Upper lobe of left lung (tissue), 6 donors: ENCODE data around the gene MYG1. TPM values are rescaled to one million over a fixed set of nuclear protein-coding genes. Genes with fewer than 3 reads are reported as not detected.

ENCODE experiments used
- ATAC-seq, 2 donors: fragments of 200-7000 bp; cut with Tn5 transposase; one replicate each; pipeline ENCODE4 v1.9.1; 2022; ENCODE audit warnings: mild to moderate bottlenecking in 2 of 2, moderate library complexity in 2 of 2; ENCODE audit not compliant: low FRiP score in 2 of 2
- DNase-seq, 2 donors: peaks; one replicate each; pipeline ENCODE4 v3.0.0-alpha.2; 2019 to 2020
- H3K27ac ChIP-seq, 4 donors: fragments of 200-600 bp; sonication (generic); one replicate each; pipeline ENCODE4 v1.5.1; 2016 to 2019
- H3K27me3 ChIP-seq, 4 donors: fragments of 200-600 bp; sonication (generic); one replicate each; pipeline ENCODE4 v1.5.1; 2017 to 2019
- H3K36me3 ChIP-seq, 4 donors: fragments of 200-600 bp; sonication (generic); one replicate each; pipeline ENCODE4 v1.5.1; 2016 to 2019
- H3K4me1 ChIP-seq, 4 donors: fragments of 200-600 bp; sonication (generic); one replicate each; pipeline ENCODE4 v1.5.1; 2018 to 2019
- H3K4me3 ChIP-seq, 4 donors: fragments of 200-600 bp; sonication (generic); one replicate each; pipeline ENCODE4 v1.5.1; 2017 to 2019; ENCODE audit warnings: mild to moderate bottlenecking in 2 of 4, moderate library complexity in 1 of 4
- H3K9me3 ChIP-seq, 4 donors: fragments of 200-600 bp; sonication (generic); one replicate each; pipeline ENCODE4 v1.5.1; 2018 to 2019
- EP300 ChIP-seq, 4 donors: sonication (generic); formaldehyde crosslinking; IDR thresholded peaks; one replicate each; pipeline ENCODE4 v1.5.1; 2017; ENCODE audit warnings: antibody characterized with exemption in 4 of 4, control low read depth in 2 of 4
- POLR2A ChIP-seq, 4 donors: fragments of 450-650 bp; IDR thresholded peaks; one replicate each; pipeline ENCODE4 v1.5.1; 2016 to 2017; ENCODE audit warnings: antibody characterized with exemption in 4 of 4, mild to moderate bottlenecking in 2 of 4
- POLR2AphosphoS5 ChIP-seq, 2 donors: sonication (generic); formaldehyde crosslinking; IDR thresholded peaks; one replicate each; pipeline ENCODE4 v1.5.1; 2017; ENCODE audit warnings: antibody characterized with exemption in 2 of 2
- WGBS, 2 donors: methylation state at CpG; one replicate each; pipeline ENCODE4 v1.1.5; 2017 to 2018; 5-methylcytosine and 5-hydroxymethylcytosine counted together
- total RNA-seq, 6 donors: library from RNA; depleted of rRNA in 4 of 6; stranded (reverse); fragments of >200 nt in 4 of 6; gene quantifications; one replicate each; pipeline versions ENCODE4 v1.1.0 to v1.2.1, GENCODE V29; 2016 to 2021
- TF ChIP-seq, protein P1 (sequence below), 6 experiments: fragments of 450-650 bp in 4 of 6; fragments of 200-600 bp in 2 of 6; sonication (generic) in 2 of 6; IDR thresholded peaks; one replicate each; pipeline ENCODE4 v1.5.1; 2016 to 2019; ENCODE audit warnings: antibody characterized with exemption in 6 of 6
- donor health status: DM: no; HTN: no; CAD: no; lungs with moderate emphysema.
- donor health status: DM: no; HTN: yes; CAD: no; lungs with severe emphysema.

MYG1 gene
- total RNA-seq, 6 donors from 2014 or later, result 29.1 to 50.7 (median 34.8) TPM

GRCh38 chr12:53320352-53321195 is 21.1 kb downstream of the MYG1 start:
- TF ChIP-seq POLR2A (IDR thresholded peaks at IDR 0.05) (no peak), EP300 (IDR thresholded peaks at IDR 0.05) (no peak), POLR2AphosphoS5 (IDR thresholded peaks at IDR 0.05) (no peak)
- DNase-seq (no peak), ATAC-seq (no peak)
- Histone ChIP-seq H3K27me3 (no peaks in the 10 kb centered on the region), H3K4me3 (peak overlapping the region; percentile 59 to 84 (median 73)), H3K9me3 (no peaks in the 10 kb centered on the region), H3K36me3 (peaks cover 0 to 33% (median 17%) of the 10 kb centered on the region in 4 donors), H3K4me1 (peaks cover 23 to 37% (median 27%) of the 10 kb centered on the region in 4 donors), H3K27ac (peak overlapping the region; percentile 83 to 95 (median 88))
- 40 to 41% methylated on average over 10 of the region's 10 CpGs for WGBS, 2 donors

GRCh38 chr12:53324113-53324778 is 24.8 kb downstream of the MYG1 start:
- peak; percentile 60 to 82 for DNase-seq
- no peaks in the 10 kb centered on the region for H3K27me3 ChIP-seq

GRCh38 chr12:53324779-53325510 is 25.4 kb downstream of the MYG1 start:
- DNase-seq (peak; percentile 96), ATAC-seq (peak; percentile 91 to 92)
- TF ChIP-seq POLR2A (IDR thresholded peaks at IDR 0.05), result peak in 3 of 4 donors; percentile 62 to 77 (median 72)
- peak; percentile 6 to 76 for TF ChIP-seq POLR2AphosphoS5 (IDR thresholded peaks at IDR 0.05)
- TF ChIP-seq, protein P1, sequence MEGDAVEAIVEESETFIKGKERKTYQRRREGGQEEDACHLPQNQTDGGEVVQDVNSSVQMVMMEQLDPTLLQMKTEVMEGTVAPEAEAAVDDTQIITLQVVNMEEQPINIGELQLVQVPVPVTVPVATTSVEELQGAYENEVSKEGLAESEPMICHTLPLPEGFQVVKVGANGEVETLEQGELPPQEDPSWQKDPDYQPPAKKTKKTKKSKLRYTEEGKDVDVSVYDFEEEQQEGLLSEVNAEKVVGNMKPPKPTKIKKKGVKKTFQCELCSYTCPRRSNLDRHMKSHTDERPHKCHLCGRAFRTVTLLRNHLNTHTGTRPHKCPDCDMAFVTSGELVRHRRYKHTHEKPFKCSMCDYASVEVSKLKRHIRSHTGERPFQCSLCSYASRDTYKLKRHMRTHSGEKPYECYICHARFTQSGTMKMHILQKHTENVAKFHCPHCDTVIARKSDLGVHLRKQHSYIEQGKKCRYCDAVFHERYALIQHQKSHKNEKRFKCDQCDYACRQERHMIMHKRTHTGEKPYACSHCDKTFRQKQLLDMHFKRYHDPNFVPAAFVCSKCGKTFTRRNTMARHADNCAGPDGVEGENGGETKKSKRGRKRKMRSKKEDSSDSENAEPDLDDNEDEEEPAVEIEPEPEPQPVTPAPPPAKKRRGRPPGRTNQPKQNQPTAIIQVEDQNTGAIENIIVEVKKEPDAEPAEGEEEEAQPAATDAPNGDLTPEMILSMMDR (IDR thresholded peaks at IDR 0.05), result peak; percentile 66 to 95 (median 88)
- peak in 1 of 4 donors; percentile 11 for TF ChIP-seq EP300 (IDR thresholded peaks at IDR 0.05)
- peaks cover 30 to 41% (median 34%) of the 10 kb centered on the region in 4 donors for H3K4me1 ChIP-seq
- H3K36me3 ChIP-seq, result no peaks in the 10 kb centered on the region
- H3K4me3 ChIP-seq, result peak overlapping the region; percentile 61 to 92 (median 69)
- no peaks in the 10 kb centered on the region for H3K27me3 ChIP-seq
- H3K27ac ChIP-seq, result peak overlapping the region; percentile 87 to 96 (median 90)
- no peaks in the 10 kb centered on the region for H3K9me3 ChIP-seq
- WGBS, 2 donors, result 1% methylated on average over 33 of the region's 69 CpGs; no CpG with 5 or more reads in 1 of the 2 donors

More at GRCh38 chr12:53324113-53324778, 24.8 kb downstream of the MYG1 start:
- 24 to 30% methylated on average over 8 to 28 of the region's 28 CpGs for WGBS, 2 donors
- ATAC-seq, result no peak
- Histone ChIP-seq H3K36me3 (peaks cover 0 to 1% (median 0%) of the 10 kb centered on the region in 4 donors), H3K4me3 (peak overlapping the region in 3 of 4 donors; percentile 66 to 92 (median 72)), H3K9me3 (no peaks in the 10 kb centered on the region), H3K4me1 (peaks cover 30 to 43% (median 34%) of the 10 kb centered on the region in 4 donors), H3K27ac (peak overlapping the region; percentile 87 to 96 (median 90))
- TF ChIP-seq POLR2AphosphoS5 (IDR thresholded peaks at IDR 0.05), result no peak
- TF ChIP-seq, protein P1 (IDR thresholded peaks at IDR 0.05), result no peak
- TF ChIP-seq POLR2A (IDR thresholded peaks at IDR 0.05), result no peak
- no peak for TF ChIP-seq EP300 (IDR thresholded peaks at IDR 0.05)

- Histone ChIP-seq H3K36me3 (no peaks in the 10 kb centered on the region), H3K27ac (peak overlapping the region; percentile 87 to 96 (median 90)), H3K9me3 (no peaks in the 10 kb centered on the region), H3K27me3 (no peaks in the 10 kb centered on the region), H3K4me3 (peak overlapping the region; percentile 61 to 92 (median 69)), H3K4me1 (peaks cover 27 to 35% (median 29%) of the 10 kb centered on the region in 4 donors)
- DNase-seq (peak; percentile 51 to 91), ATAC-seq (peak in 1 of 2 donors; percentile 11)
- 0 to 1% methylated on average over 8 to 15 of the region's 50 CpGs for WGBS, 2 donors
- TF ChIP-seq POLR2AphosphoS5 (IDR thresholded peaks at IDR 0.05), result no peak
- TF ChIP-seq, protein P1 (IDR thresholded peaks at IDR 0.05), result peak in 3 of 6 experiments; percentile 8 to 31 (median 17)
- no peak for TF ChIP-seq EP300 (IDR thresholded peaks at IDR 0.05)
- peak in 1 of 4 donors; percentile 19 for TF ChIP-seq POLR2A (IDR thresholded peaks at IDR 0.05)
Measured at GRCh38 chr12:53325511-53326061, 26.1 kb downstream of the MYG1 start.
